ENCODE data around the gene INPP5A. TPM values are rescaled to one million over a fixed set of nuclear protein-coding genes. Genes with fewer than 3 reads are reported as not detected.

Gene INPP5A
- total RNA-seq, 4 donors from 2014 or later, result 34.8 to 80.8 (median 52.8) TPM

- Histone ChIP-seq H3K27ac (no peak overlapping the region), H3K36me3 (no peaks in the 10 kb centered on the region), H3K9me3 (no peaks in the 10 kb centered on the region), H3K4me1 (no peaks in the 10 kb centered on the region), H3K4me3 (no peak overlapping the region), H3K27me3 (no peaks in the 10 kb centered on the region)
- in situ Hi-C loops (cut with MboI; ENCODE audit: low pct_ligation_motif_present in 1 of 4, low pct_unique_long_range_greater_than_20kb in 1 of 4, low sequenced_read_pairs in 3 of 4) (no loop called here), intact Hi-C loops (cut with DNase I; ENCODE audit: low total_unique reads) (no loop called here)
- WGBS, 2 donors (ENCODE audit: low coverage in 1 of 2), result 85% methylated on average over 5 of the region's 5 CpGs; no CpG with 5 or more reads in 1 of the 2 donors
- no peak for DNase-seq
- TF ChIP-seq CTCF (IDR thresholded peaks at IDR 0.05), result no peak
- no peak for TF ChIP-seq POLR2AphosphoS5 (IDR thresholded peaks at IDR 0.05)
Measured at GRCh38 chr10:132763545-132763944, 226.0 kb downstream of the INPP5A start.

GRCh38 chr10:132764108-132764507 is 226.5 kb downstream of the INPP5A start:
- TF ChIP-seq EP300 (IDR thresholded peaks at IDR 0.05; ENCODE audit: low read depth) (no peak), CTCF (IDR thresholded peaks at IDR 0.05) (no peak), POLR2AphosphoS5 (IDR thresholded peaks at IDR 0.05) (no peak), POLR2A (IDR thresholded peaks at IDR 0.05) (no peak)

GRCh38 chr10:132765435-132765834 is 227.8 kb downstream of the INPP5A start:
- no peak for TF ChIP-seq POLR2AphosphoS5 (IDR thresholded peaks at IDR 0.05)
- no peak for TF ChIP-seq EP300 (IDR thresholded peaks at IDR 0.05; ENCODE audit: low read depth)
- TF ChIP-seq CTCF (IDR thresholded peaks at IDR 0.05), result no peak
- no peak for TF ChIP-seq POLR2A (IDR thresholded peaks at IDR 0.05)
- H3K4me3 ChIP-seq, result no peak overlapping the region
- no peaks in the 10 kb centered on the region for H3K9me3 ChIP-seq
- intact Hi-C loops (cut with DNase I; ENCODE audit: low total_unique reads), result no loop called here
- no peaks in the 10 kb centered on the region for H3K36me3 ChIP-seq
- H3K27me3 ChIP-seq, result no peaks in the 10 kb centered on the region
- 93% methylated on average over 11 of the region's 11 CpGs; no CpG with 5 or more reads in 1 of the 2 donors for WGBS, 2 donors (ENCODE audit: low coverage in 1 of 2)
- H3K4me1 ChIP-seq, result no peaks in the 10 kb centered on the region
- in situ Hi-C loops (cut with MboI; ENCODE audit: low pct_ligation_motif_present in 1 of 4, low pct_unique_long_range_greater_than_20kb in 1 of 4, low sequenced_read_pairs in 3 of 4), result no loop called here
- no peak for DNase-seq
- H3K27ac ChIP-seq, result no peak overlapping the region

More at GRCh38 chr10:132764108-132764507, 226.5 kb downstream of the INPP5A start:
- in situ Hi-C loops (cut with MboI; ENCODE audit: low pct_ligation_motif_present in 1 of 4, low pct_unique_long_range_greater_than_20kb in 1 of 4, low sequenced_read_pairs in 3 of 4) (no loop called here), intact Hi-C loops (cut with DNase I; ENCODE audit: low total_unique reads) (no loop called here)
- Histone ChIP-seq H3K27me3 (no peaks in the 10 kb centered on the region), H3K9me3 (no peaks in the 10 kb centered on the region), H3K4me1 (no peaks in the 10 kb centered on the region), H3K4me3 (no peak overlapping the region), H3K36me3 (no peaks in the 10 kb centered on the region), H3K27ac (no peak overlapping the region)
- WGBS, 2 donors (ENCODE audit: low coverage in 1 of 2), result 85% methylated on average over 10 of the region's 11 CpGs; no CpG with 5 or more reads in 1 of the 2 donors
- DNase-seq, result no peak

GRCh38 chr10:132766291-132766690 is 228.7 kb downstream of the INPP5A start:
- Histone ChIP-seq H3K4me3 (no peak overlapping the region), H3K27me3 (no peaks in the 10 kb centered on the region), H3K27ac (no peak overlapping the region), H3K36me3 (no peaks in the 10 kb centered on the region), H3K9me3 (no peaks in the 10 kb centered on the region), H3K4me1 (no peaks in the 10 kb centered on the region)
- no peak for DNase-seq
- TF ChIP-seq POLR2AphosphoS5 (IDR thresholded peaks at IDR 0.05), result no peak
- TF ChIP-seq EP300 (IDR thresholded peaks at IDR 0.05; ENCODE audit: low read depth), result no peak
- no peak for TF ChIP-seq CTCF (IDR thresholded peaks at IDR 0.05)
- TF ChIP-seq POLR2A (IDR thresholded peaks at IDR 0.05), result no peak
- 92% methylated on average over 13 of the region's 13 CpGs; no CpG with 5 or more reads in 1 of the 2 donors for WGBS, 2 donors (ENCODE audit: low coverage in 1 of 2)
- intact Hi-C loops (cut with DNase I; ENCODE audit: low total_unique reads), result no loop called here
- in situ Hi-C loops (cut with MboI; ENCODE audit: low pct_ligation_motif_present in 1 of 4, low pct_unique_long_range_greater_than_20kb in 1 of 4, low sequenced_read_pairs in 3 of 4), result no loop called here

Data from transverse colon (tissue), 4 donors.